PC-3 (cell line): ENCODE data around the gene SGCD. TPM values are rescaled to one million over a fixed set of nuclear protein-coding genes. Genes with fewer than 3 reads are reported as not detected.

Experiments
- ATAC-seq: fragments of 200-7000 bp; cut with Tn5 transposase; 2 replicates; pipeline ENCODE4 v1.9.1; 2020; ENCODE audit warnings: mild to moderate bottlenecking, moderate library complexity
- BruUV-seq: library from RNA; stranded (reverse); fragments of 400-500 nt; replicated peaks from 2 replicates; lab custom pipeline; 2021; lab: Mats Ljungman, UMichigan
- CTCF ChIA-PET: fragments of 300-600 bp; sonication (Branson Sonifier 250); formaldehyde crosslinking; loops from one replicate; lab custom pipeline; 2022; ENCODE audit warnings: antibody characterized with exemption; lab: Charles Lee
- POLR2A ChIA-PET: fragments of 300-600 bp; sonication (Branson Sonifier 250); formaldehyde crosslinking; loops from one replicate; lab custom pipeline; 2022; ENCODE audit warnings: antibody characterized with exemption; ENCODE audit not compliant: unreplicated experiment; lab: Charles Lee
- DNase-seq: peaks from one replicate; pipeline ENCODE4 v3.0.0-alpha.2; 2015
- H2AFZ ChIP-seq: fragments of 300-600 bp; sonication (generic); 2 replicates; pipeline ENCODE4 v1.6.0; 2016; ENCODE audit warnings: antibody characterized with exemption, low read length
- H3F3A ChIP-seq: fragments of 300-600 bp; sonication (generic); one replicate; pipeline ENCODE4 v1.6.0; 2017; ENCODE audit warnings: antibody characterized with exemption, low read length, control low read depth, mild to moderate bottlenecking; ENCODE audit not compliant: unreplicated experiment
- H3K27ac ChIP-seq: fragments of 300-600 bp; sonication (generic); 2 replicates; pipeline ENCODE4 v1.5.1; 2016; ENCODE audit warnings: mild to moderate bottlenecking, low read length
- H3K27me3 ChIP-seq: fragments of 300-600 bp; sonication (generic); 2 replicates; pipeline ENCODE4 v1.6.1; 2016; ENCODE audit warnings: low read length, mixed read lengths
- H3K36me3 ChIP-seq: fragments of 300-600 bp; sonication (generic); 2 replicates; pipeline ENCODE4 v1.6.1; 2016; ENCODE audit warnings: low read depth, mixed run types, low read length, mixed read lengths
- H3K4me1 ChIP-seq: fragments of 300-600 bp; sonication (generic); 2 replicates; pipeline ENCODE4 v1.5.1; 2016; ENCODE audit warnings: low read length; ENCODE audit not compliant: insufficient read depth
- H3K4me2 ChIP-seq: fragments of 300-600 bp; sonication (generic); 2 replicates; pipeline ENCODE4 v1.6.0; 2016; ENCODE audit warnings: low read length
- H3K4me3 ChIP-seq: fragments of 300-600 bp; sonication (generic); 2 replicates; pipeline ENCODE4 v1.5.1; 2016; ENCODE audit warnings: mild to moderate bottlenecking, low read length, mixed read lengths
- H3K79me2 ChIP-seq: fragments of 300-600 bp; sonication (generic); 2 replicates; pipeline ENCODE4 v1.6.1; 2017; ENCODE audit warnings: low read length, mixed read lengths
- H3K9ac ChIP-seq: fragments of 300-600 bp; sonication (generic); 2 replicates; pipeline ENCODE4 v1.6.0; 2016; ENCODE audit warnings: mild to moderate bottlenecking, low read length
- H3K9me2 ChIP-seq: fragments of 300-600 bp; sonication (generic); replicated peaks from 2 replicates; pipeline ENCODE4 v1.6.1; 2016; ENCODE audit warnings: mixed run types, low read length, mixed read lengths
- H3K9me3 ChIP-seq: fragments of 300-600 bp; sonication (generic); 2 replicates; pipeline ENCODE4 v1.6.1; 2016; ENCODE audit warnings: low read length, mixed read lengths
- H4K20me1 ChIP-seq: fragments of 300-600 bp; sonication (generic); 2 replicates; pipeline ENCODE4 v1.6.1; 2016; ENCODE audit warnings: low read length, mixed read lengths
- CTCF ChIP-seq: fragments of 300-600 bp; sonication (generic); conservative IDR thresholded peaks from 2 replicates; pipeline ENCODE4 v1.5.1; 2017; ENCODE audit warnings: antibody characterized with exemption, low read depth, mild to moderate bottlenecking, low read length
- EZH2 ChIP-seq: fragments of 300-600 bp; sonication (generic); IDR thresholded peaks from one replicate; pipeline ENCODE4 v1.6.1; 2017; ENCODE audit warnings: antibody characterized with exemption, mild to moderate bottlenecking, low read length; ENCODE audit not compliant: unreplicated experiment
- EZH2phosphoT487 ChIP-seq: fragments of 300-600 bp; sonication (generic); IDR thresholded peaks from 2 replicates; pipeline ENCODE4 v1.6.1; 2018; ENCODE audit warnings: mild to moderate bottlenecking, antibody characterized with exemption, low read length, borderline replicate concordance
- intact Hi-C: fragments of 100-400 bp; cut with micrococcal nuclease; formaldehyde crosslinking; loops from 2 replicates; pipeline ENCODE4 v1.9.0; 2023
- total RNA-seq: library from RNA; depleted of rRNA; stranded (reverse); fragments of >200 nt; gene quantifications from 2 replicates; pipeline ENCODE4 v1.2.3, GENCODE V29; 2014

SGCD gene
- total RNA-seq, 1 experiment from 2014 or later: 0.15 TPM

DNA sequence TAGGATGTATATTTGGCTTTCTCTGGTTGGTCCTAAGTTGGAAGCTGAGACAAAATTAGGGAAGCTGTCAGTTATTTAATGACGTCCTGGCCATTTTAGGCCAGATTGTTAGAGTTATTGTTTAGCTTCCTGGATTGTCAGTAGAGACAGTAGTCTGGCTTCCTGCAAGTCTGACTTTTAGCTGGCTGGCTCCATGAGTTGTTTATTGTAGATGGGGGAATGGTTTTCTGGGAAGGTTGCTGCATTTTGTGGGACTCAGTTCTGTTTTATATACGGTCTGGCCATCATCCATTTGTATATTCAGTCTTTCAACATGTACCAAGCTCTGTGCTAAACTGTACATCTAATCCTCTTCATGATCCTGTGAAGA lies 68.3 kb downstream of the SGCD start:
- BruUV-seq: no TSS peak
- intact Hi-C loops: no loop called here
- TF ChIP-seq EZH2: no peak
- no peak for TF ChIP-seq CTCF
- no peak for TF ChIP-seq EZH2phosphoT487
- H3K79me2 ChIP-seq: no peaks in the 10 kb centered on the region
- H3K36me3 ChIP-seq: no peaks in the 10 kb centered on the region
- H3K9ac ChIP-seq: no peak overlapping the region
- H3K27me3 ChIP-seq: no peaks in the 10 kb centered on the region
- ATAC-seq: no peak
- POLR2A ChIA-PET: no interaction called here
- CTCF ChIA-PET: no interaction called here
- no peaks in the 10 kb centered on the region for H3F3A ChIP-seq
- H3K4me3 ChIP-seq: no peak overlapping the region
- no peaks in the 10 kb centered on the region for H3K9me2 ChIP-seq
- no peak for DNase-seq
- H3K4me2 ChIP-seq: no peak overlapping the region
- H3K4me1 ChIP-seq: no peaks in the 10 kb centered on the region
- H4K20me1 ChIP-seq: no peaks in the 10 kb centered on the region
- H3K27ac ChIP-seq: no peak overlapping the region
- no peaks in the 10 kb centered on the region for H3K9me3 ChIP-seq
- H2AFZ ChIP-seq: no peak overlapping the region

DNA sequence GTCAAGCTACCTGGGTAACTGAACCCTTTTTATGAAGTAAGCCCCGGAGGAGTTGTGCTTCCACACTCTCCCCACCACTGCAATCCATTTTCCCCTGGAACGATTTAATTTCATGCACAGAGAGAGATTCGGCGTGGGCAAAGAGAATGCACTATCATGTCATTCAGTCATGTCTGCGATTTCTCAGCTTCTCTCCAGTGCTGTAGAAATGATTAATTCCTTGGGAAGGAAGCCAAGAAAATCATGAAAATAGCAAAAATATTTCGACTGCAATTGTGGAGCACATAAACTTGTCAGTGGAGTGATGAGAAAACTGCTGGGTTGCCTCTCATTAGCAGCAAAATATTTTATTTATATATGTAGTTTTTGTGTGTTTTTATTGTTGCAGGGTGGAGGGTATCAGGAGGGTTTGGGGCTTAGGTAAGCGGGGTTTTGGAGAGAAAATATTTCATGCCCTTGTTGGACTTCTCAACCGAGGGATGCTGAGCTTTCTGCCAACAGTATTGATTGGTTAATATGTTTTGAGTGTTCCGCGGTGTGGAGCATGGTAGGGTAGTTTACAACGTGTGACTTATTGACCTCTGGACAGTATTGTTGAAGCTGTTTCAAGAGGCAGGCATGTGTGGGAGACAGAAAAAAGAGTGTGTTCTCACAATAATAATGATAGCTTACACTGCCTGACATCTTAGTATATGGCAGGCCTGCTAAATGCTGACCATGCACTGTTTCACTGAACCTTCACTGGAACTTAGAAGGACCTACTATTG lies 69.3 kb downstream of the SGCD start:
- Histone ChIP-seq H3K27ac (no peak overlapping the region), H3F3A (no peaks in the 10 kb centered on the region), H3K36me3 (no peaks in the 10 kb centered on the region), H4K20me1 (no peaks in the 10 kb centered on the region), H2AFZ (no peak overlapping the region), H3K4me1 (no peaks in the 10 kb centered on the region), H3K9me2 (no peaks in the 10 kb centered on the region), H3K4me2 (no peak overlapping the region), H3K79me2 (no peaks in the 10 kb centered on the region), H3K4me3 (no peak overlapping the region), H3K9me3 (no peaks in the 10 kb centered on the region), H3K9ac (no peak overlapping the region), H3K27me3 (no peaks in the 10 kb centered on the region)
- ChIA-PET POLR2A (no interaction called here), CTCF (no interaction called here)
- ATAC-seq (no peak), DNase-seq (no peak)
- BruUV-seq: no TSS peak
- TF ChIP-seq EZH2phosphoT487: no peak
- no peak for TF ChIP-seq EZH2
- no peak for TF ChIP-seq CTCF
- intact Hi-C loops: no loop called here

GRCh38 chr5:156396830-156397081 lies 69.8 kb downstream of the SGCD start:
- intact Hi-C loops: no loop called here
- Histone ChIP-seq H4K20me1 (no peaks in the 10 kb centered on the region), H2AFZ (no peak overlapping the region), H3K4me3 (no peak overlapping the region), H3K9ac (no peak overlapping the region), H3K4me1 (no peaks in the 10 kb centered on the region), H3K27ac (no peak overlapping the region), H3F3A (no peaks in the 10 kb centered on the region), H3K27me3 (no peaks in the 10 kb centered on the region), H3K36me3 (no peaks in the 10 kb centered on the region), H3K79me2 (no peaks in the 10 kb centered on the region), H3K9me3 (no peaks in the 10 kb centered on the region), H3K4me2 (no peak overlapping the region), H3K9me2 (no peaks in the 10 kb centered on the region)
- ChIA-PET CTCF (no interaction called here), POLR2A (no interaction called here)
- TF ChIP-seq CTCF: no peak
- ATAC-seq: no peak
- BruUV-seq: no TSS peak
- no peak for DNase-seq
